Activated CD8-positive, alpha-beta T cell treated with anti-CD3 and anti-CD28 coated beads for 36 hours (primary cell): ENCODE data around the gene ZNF599. TPM values are rescaled to one million over a fixed set of nuclear protein-coding genes. Genes with fewer than 3 reads are reported as not detected.

Experiments
- ATAC-seq: fragments of 200-7000 bp; cut with Tn5 transposase; one replicate; pipeline ENCODE4 v1.10.0; 2021; ENCODE audit warnings: mild to moderate bottlenecking, moderate library complexity
- CTCF ChIA-PET: fragments of 350-600 bp; sonication (Branson Sonifier 250); formaldehyde crosslinking; loops from one replicate; lab custom pipeline; 2021; ENCODE audit warnings: antibody characterized with exemption; lab: Charles Lee
- POLR2A ChIA-PET: fragments of 350-600 bp; sonication (Branson Sonifier 250); formaldehyde crosslinking; loops from one replicate; lab custom pipeline; 2021; ENCODE audit warnings: antibody characterized with exemption; lab: Charles Lee
- DNase-seq: peaks from one replicate; pipeline ENCODE4 v3.0.0-alpha.2; 2020
- H3K27ac Mint-ChIP-seq: one replicate; pipeline ENCODE4 v1.8.0; 2021; ENCODE audit warnings: mild to moderate bottlenecking, mixed read lengths
- H3K27me3 Mint-ChIP-seq: one replicate; pipeline ENCODE4 v1.8.0; 2021; ENCODE audit warnings: mixed read lengths
- H3K36me3 Mint-ChIP-seq: one replicate; pipeline ENCODE4 v1.8.0; 2021; ENCODE audit warnings: low read depth, mixed read lengths
- H3K4me1 Mint-ChIP-seq: one replicate; pipeline ENCODE4 v1.8.0; 2021; ENCODE audit warnings: low read depth, mixed read lengths
- H3K4me3 Mint-ChIP-seq: one replicate; pipeline ENCODE4 v1.8.0; 2021; ENCODE audit warnings: mild to moderate bottlenecking, moderate library complexity, mixed read lengths
- H3K9me3 Mint-ChIP-seq: one replicate; pipeline ENCODE4 v1.8.0; 2021; ENCODE audit warnings: mixed read lengths
- intact Hi-C: fragments of 100-400 bp; cut with micrococcal nuclease; formaldehyde crosslinking; loops from one replicate; pipeline ENCODE4 v1.10.0; 2022
- total RNA-seq, 2 experiments: library from RNA; stranded (reverse); gene quantifications; one replicate each; pipeline ENCODE4 v1.2.3, GENCODE V29; 2021
- TF ChIP-seq, protein P1 (sequence below): fragments of 200-600 bp; IDR thresholded peaks from one replicate; pipeline ENCODE4 v1.8.0; 2022; ENCODE audit warnings: antibody characterized with exemption, mild to moderate bottlenecking

ZNF599 gene
- 1 to 10 TPM; 3.5 to 5.0 TPM for total RNA-seq

DNA sequence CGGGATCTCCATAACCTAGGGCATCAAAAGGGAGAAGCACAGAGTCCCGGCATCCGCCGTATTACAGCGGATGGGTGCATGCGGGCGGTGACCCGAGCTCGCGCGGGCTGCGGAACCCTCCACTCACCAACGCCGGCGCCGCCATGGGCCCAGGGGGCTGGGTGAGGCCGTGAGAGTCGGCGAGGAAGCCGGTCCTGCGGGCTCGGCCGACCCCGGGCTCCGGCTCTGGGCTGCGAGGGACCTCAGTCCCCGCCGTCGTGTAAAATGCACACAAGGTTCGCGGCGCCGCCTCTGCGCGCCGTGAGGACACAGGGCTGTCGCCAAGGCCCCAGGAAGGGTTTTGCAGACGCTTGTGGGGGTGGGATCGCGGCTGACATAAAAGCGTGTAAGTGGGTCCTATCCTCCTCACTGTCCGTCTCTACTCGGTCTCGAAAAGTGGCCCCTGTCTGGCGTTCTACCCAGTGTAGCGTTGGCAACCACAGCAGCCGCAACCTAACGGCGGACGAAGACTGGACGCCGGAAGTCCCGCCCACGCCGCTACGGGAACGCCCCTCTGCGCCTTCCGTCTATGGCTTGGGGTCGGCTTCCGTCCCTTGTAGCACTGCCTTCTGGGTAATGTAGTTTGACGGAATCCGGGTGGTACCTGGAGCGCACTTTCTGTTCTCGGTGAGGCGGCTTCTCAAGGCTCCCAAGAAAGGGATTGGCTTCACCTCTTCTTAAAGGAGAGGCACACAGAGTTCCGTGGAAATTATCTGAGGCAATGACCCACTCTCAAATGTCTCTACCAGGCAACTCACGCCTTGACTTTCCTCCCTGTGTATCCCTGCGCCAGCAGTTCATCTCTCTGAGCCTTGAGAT lies at the start of gene ZNF599:
ZNF599 (minus strand) TSS at position 519 of the 858 bp plus-strand sequence; CDS start at position 145, 374 bp downstream.
- POLR2A ChIA-PET, result interaction anchor here (0.7 to 1.0 kb wide), 3 partner anchors 21 to 95 kb away, joined by 3 read pairs; partner anchors contain the start of gene ZNF302
- Mint-ChIP-seq H3K4me3 (peak within 1 kb of the TSS; percentile 91), H3K36me3 (peaks cover 4% of the 10 kb centered on the region), H3K27me3 (peaks cover 6% of the 10 kb centered on the region), H3K4me1 (peaks cover 10% of the 10 kb centered on the region), H3K27ac (peak within 1 kb of the TSS; percentile 92), H3K9me3 (peaks cover 4% of the 10 kb centered on the region)
- DNase-seq (peak; percentile 93), ATAC-seq (peak; percentile 98)
- TF ChIP-seq, protein P1, sequence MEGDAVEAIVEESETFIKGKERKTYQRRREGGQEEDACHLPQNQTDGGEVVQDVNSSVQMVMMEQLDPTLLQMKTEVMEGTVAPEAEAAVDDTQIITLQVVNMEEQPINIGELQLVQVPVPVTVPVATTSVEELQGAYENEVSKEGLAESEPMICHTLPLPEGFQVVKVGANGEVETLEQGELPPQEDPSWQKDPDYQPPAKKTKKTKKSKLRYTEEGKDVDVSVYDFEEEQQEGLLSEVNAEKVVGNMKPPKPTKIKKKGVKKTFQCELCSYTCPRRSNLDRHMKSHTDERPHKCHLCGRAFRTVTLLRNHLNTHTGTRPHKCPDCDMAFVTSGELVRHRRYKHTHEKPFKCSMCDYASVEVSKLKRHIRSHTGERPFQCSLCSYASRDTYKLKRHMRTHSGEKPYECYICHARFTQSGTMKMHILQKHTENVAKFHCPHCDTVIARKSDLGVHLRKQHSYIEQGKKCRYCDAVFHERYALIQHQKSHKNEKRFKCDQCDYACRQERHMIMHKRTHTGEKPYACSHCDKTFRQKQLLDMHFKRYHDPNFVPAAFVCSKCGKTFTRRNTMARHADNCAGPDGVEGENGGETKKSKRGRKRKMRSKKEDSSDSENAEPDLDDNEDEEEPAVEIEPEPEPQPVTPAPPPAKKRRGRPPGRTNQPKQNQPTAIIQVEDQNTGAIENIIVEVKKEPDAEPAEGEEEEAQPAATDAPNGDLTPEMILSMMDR, result no peak
- intact Hi-C loops, result no loop called here
- CTCF ChIA-PET, result interaction anchor here (0.8 to 1.5 kb wide), 2 partner anchors 27 to 66 kb away, joined by 3 to 5 read pairs; no protein-coding TSS in a partner anchor

DNA sequence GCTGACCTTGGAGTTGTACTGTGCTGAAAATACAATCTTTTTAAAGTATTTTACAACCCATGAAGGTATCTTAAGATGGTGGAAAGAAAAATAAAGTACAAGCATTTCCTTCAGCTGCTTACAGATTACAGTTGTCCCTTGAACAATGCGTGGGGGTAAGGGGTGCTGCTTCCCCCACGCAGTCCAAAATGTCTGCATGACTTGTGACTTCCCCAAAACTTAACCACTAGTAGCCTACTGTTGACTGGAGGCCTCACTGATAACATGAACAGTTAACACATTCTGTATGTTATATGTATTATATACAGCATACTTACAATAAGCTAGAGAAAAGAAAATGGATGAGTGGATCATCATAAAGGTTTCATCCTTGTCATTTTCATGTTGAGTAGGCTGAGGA lies 45.3 kb upstream of the ZNF599 start:
- Mint-ChIP-seq H3K4me1 (no peaks in the 10 kb centered on the region), H3K36me3 (peaks cover 8% of the 10 kb centered on the region), H3K27ac (no peak overlapping the region), H3K27me3 (no peaks in the 10 kb centered on the region), H3K9me3 (no peaks in the 10 kb centered on the region), H3K4me3 (no peak overlapping the region)
- ChIA-PET POLR2A (no interaction called here), CTCF (no interaction called here)
- DNase-seq, result no peak
- intact Hi-C loops, result no loop called here
- TF ChIP-seq, protein P1, result no peak
- ATAC-seq, result no peak

DNA sequence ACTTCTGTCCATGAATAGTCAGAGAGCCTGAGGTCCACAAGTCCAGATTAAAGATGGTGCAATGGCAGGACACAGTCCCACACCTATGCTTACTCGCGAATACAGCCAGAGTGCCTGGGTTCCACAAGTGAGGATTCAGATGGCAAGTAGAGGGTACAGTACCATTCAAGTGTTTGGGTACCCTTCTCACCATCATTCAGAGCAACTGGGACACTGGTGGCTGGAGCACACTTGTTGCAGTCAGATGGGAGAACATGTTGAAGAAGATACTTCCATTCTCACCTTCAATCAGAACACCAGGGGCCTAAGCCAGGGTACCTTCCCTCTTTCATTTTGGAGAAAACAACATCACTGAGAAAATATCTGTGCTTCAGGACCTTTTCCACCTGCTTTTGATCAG lies 43.7 kb upstream of the ZNF599 start:
- H3K27ac Mint-ChIP-seq, result no peak overlapping the region
- no peaks in the 10 kb centered on the region for H3K4me1 Mint-ChIP-seq
- TF ChIP-seq, protein P1, result no peak
- ATAC-seq (no peak), DNase-seq (no peak)
- H3K9me3 Mint-ChIP-seq, result no peaks in the 10 kb centered on the region
- POLR2A ChIA-PET, result no interaction called here
- H3K36me3 Mint-ChIP-seq, result peaks cover 8% of the 10 kb centered on the region
- intact Hi-C loops, result no loop called here
- H3K4me3 Mint-ChIP-seq, result no peak overlapping the region
- CTCF ChIA-PET, result no interaction called here
- no peaks in the 10 kb centered on the region for H3K27me3 Mint-ChIP-seq

DNA sequence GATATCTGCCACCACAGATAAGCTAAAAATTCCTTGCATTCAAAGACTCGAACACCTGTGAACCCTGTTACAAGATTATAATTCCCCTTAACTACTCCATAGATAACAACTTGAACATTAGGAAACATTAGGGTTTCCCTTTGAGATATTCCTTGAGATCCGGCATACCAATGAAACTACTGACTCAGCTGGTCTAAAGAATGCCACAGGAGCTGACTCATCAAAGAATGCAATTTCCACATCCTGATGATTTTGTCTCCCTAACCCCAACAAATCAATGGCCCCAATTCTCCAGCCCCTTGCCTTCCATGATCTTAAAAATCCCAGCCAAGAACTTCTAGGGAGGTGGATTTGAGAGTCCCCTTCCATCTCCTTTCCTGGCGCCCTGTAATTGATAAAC lies 35.6 kb upstream of the ZNF599 start:
- no peaks in the 10 kb centered on the region for H3K27me3 Mint-ChIP-seq
- TF ChIP-seq, protein P1, result no peak
- no peak overlapping the region for H3K4me3 Mint-ChIP-seq
- POLR2A ChIA-PET, result no interaction called here
- no peak overlapping the region for H3K27ac Mint-ChIP-seq
- no peak for DNase-seq
- no peaks in the 10 kb centered on the region for H3K36me3 Mint-ChIP-seq
- intact Hi-C loops, result no loop called here
- no peak for ATAC-seq
- CTCF ChIA-PET, result interaction anchor here (1.3 kb wide), 1 partner anchor 169 kb away, joined by 3 read pairs; no protein-coding TSS in a partner anchor
- H3K9me3 Mint-ChIP-seq, result peaks cover 13% of the 10 kb centered on the region
- no peaks in the 10 kb centered on the region for H3K4me1 Mint-ChIP-seq
